ENCODE data around the gene SLC25A21. TPM values are rescaled to one million over a fixed set of nuclear protein-coding genes. Genes with fewer than 3 reads are reported as not detected.

Gene SLC25A21
- total and polyA plus RNA-seq, 9 donors, result 0.57 to 1.6 (median 1.1) TPM; not detected in 1

- Histone ChIP-seq H3K36me3 (no peaks in the 10 kb centered on the region), H3K9me3 (no peaks in the 10 kb centered on the region), H3K27ac (no peak overlapping the region), H3K27me3 (no peaks in the 10 kb centered on the region), H3K4me1 (ENCODE audit: insufficient read depth) (peaks cover 2% of the 10 kb centered on the region), H3K4me3 (no peak overlapping the region)
- intact Hi-C loops (cut with DNase I), result no loop called here
- TF ChIP-seq POLR2A (IDR thresholded peaks at IDR 0.05), result no peak
- no peak for TF ChIP-seq EP300 (IDR thresholded peaks at IDR 0.05)
- TF ChIP-seq CTCF (IDR thresholded peaks at IDR 0.05), result no peak
- WGBS, 3 donors, result 1 to 2% (median 2%) methylated on average over 25 to 34 of the region's 34 CpGs
- no peak for DNase-seq
These were observed 525.0 kb downstream of the SLC25A21 start for GRCh38 chr14:36647417-36647823.

GRCh38 chr14:36646664-36647416 is 525.6 kb downstream of the SLC25A21 start:
- intact Hi-C loops (cut with DNase I), result no loop called here
- TF ChIP-seq EP300 (IDR thresholded peaks at IDR 0.05) (no peak), CTCF (IDR thresholded peaks at IDR 0.05) (no peak), POLR2A (IDR thresholded peaks at IDR 0.05) (no peak)
- 1 to 5% (median 3%) methylated on average over 32 to 55 of the region's 55 CpGs for WGBS, 3 donors
- Histone ChIP-seq H3K36me3 (no peaks in the 10 kb centered on the region), H3K27ac (no peak overlapping the region), H3K4me1 (ENCODE audit: insufficient read depth) (peaks cover 2% of the 10 kb centered on the region), H3K27me3 (no peaks in the 10 kb centered on the region), H3K9me3 (no peaks in the 10 kb centered on the region), H3K4me3 (no peak overlapping the region)
- DNase-seq, result no peak

DNA sequence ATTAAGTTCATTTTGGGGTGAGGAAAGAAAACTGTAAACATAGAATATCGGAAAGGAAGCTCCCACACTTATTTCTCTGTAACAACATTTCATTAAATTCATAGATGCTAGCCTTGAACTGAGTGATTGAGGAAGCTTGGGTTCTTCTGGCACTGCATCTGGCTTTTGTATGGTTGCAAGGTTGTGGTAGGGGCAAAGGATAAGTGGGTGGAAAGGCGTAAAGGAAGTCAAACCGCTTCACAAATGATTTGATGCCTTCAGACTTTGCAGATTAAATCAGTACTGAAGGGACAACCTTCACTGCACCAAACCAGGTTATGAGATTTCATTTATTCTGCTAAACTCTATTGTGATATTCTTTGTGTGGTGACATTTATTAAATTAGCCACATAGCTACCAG is 538.8 kb downstream of the SLC25A21 start:
- no peak for TF ChIP-seq EP300 (IDR thresholded peaks at IDR 0.05)
- H3K9me3 ChIP-seq, result no peaks in the 10 kb centered on the region
- intact Hi-C loops (cut with DNase I), result no loop called here
- no peak overlapping the region for H3K27ac ChIP-seq
- DNase-seq, result no peak
- H3K27me3 ChIP-seq, result no peaks in the 10 kb centered on the region
- 38 to 71% (median 47%) methylated on average over 3 of the region's 3 CpGs for WGBS, 3 donors
- no peak overlapping the region for H3K4me3 ChIP-seq
- no peaks in the 10 kb centered on the region for H3K4me1 ChIP-seq (ENCODE audit: insufficient read depth)
- no peaks in the 10 kb centered on the region for H3K36me3 ChIP-seq

Small RNA genes lying within 50 kb of the gene (microRNA-seq; reads per million reads assigned to microRNA genes)
- gene MIR4503, result 0 reads per million in 3 donors

Small RNA genes lying within 50 kb of the gene (small RNA-seq; reads per million reads assigned to genes)
- gene MIR4503, result not detected
- gene RNU6-273P, result not detected

Other genes starting within 250 kb of the SLC25A21 start
- gene MIPOL1, start 25.3 kb upstream of the SLC25A21 start, total RNA-seq, result 10 to 100 TPM; 16.9 to 29.5 (median 24.6) TPM
- gene MIPOL1, start 25.3 kb upstream of the SLC25A21 start, polyA plus RNA-seq, result 1 to 10 TPM; 5.0 to 7.7 TPM

Measured in ovary (tissue), 9 donors.